Loucy (cell line): ENCODE results near the gene PIK3CD.

Experiments
- H2AFZ ChIP-seq: fragments of 200-600 bp; sonication (generic); 2 replicates; pipeline ENCODE4 v1.6.0; 2016; ENCODE audit warnings: antibody characterized with exemption, mild to moderate bottlenecking, low read length, moderate library complexity
- H3F3A ChIP-seq: fragments of 200-600 bp; 2 replicates; pipeline ENCODE4 v1.6.0; 2016; ENCODE audit warnings: antibody characterized with exemption, low read depth, mild to moderate bottlenecking
- H3K27me3 ChIP-seq: fragments of 200-600 bp; sonication (generic); 2 replicates; pipeline ENCODE4 v1.6.1; 2014; ENCODE audit warnings: low read length, mild to moderate bottlenecking; ENCODE audit not compliant: insufficient read depth, poor library complexity, severe bottlenecking
- H3K36me3 ChIP-seq: fragments of 200-600 bp; sonication (generic); 2 replicates; pipeline ENCODE4 v1.6.1; 2016; ENCODE audit warnings: low read length; ENCODE audit not compliant: insufficient read depth
- H3K4me1 ChIP-seq: fragments of 200-600 bp; sonication (generic); 2 replicates; pipeline ENCODE4 v1.5.1; 2014; ENCODE audit warnings: low read length, mild to moderate bottlenecking; ENCODE audit not compliant: insufficient read depth, poor library complexity, severe bottlenecking
- H3K4me2 ChIP-seq: fragments of 200-600 bp; sonication (generic); 2 replicates; pipeline ENCODE4 v1.6.0; 2014; ENCODE audit warnings: antibody characterized with exemption, low read length, low read depth, mild to moderate bottlenecking; ENCODE audit not compliant: poor library complexity, severe bottlenecking
- H3K4me3 ChIP-seq: fragments of 200-600 bp; sonication (generic); 2 replicates; pipeline ENCODE4 v1.5.1; 2014; ENCODE audit warnings: low read length, mild to moderate bottlenecking, mixed read lengths; ENCODE audit not compliant: poor library complexity, severe bottlenecking
- H3K79me2 ChIP-seq: fragments of 200-600 bp; sonication (generic); 2 replicates; pipeline ENCODE4 v1.6.1; 2014; ENCODE audit warnings: low read length; ENCODE audit not compliant: insufficient read depth
- H3K9ac ChIP-seq: fragments of 200-600 bp; sonication (generic); 2 replicates; pipeline ENCODE4 v1.6.0; 2014; ENCODE audit warnings: mild to moderate bottlenecking, low read depth, low read length, moderate library complexity; ENCODE audit not compliant: poor library complexity, severe bottlenecking
- H3K9me2 ChIP-seq: fragments of 200-600 bp; sonication (generic); replicated peaks from 2 replicates; pipeline ENCODE4 v1.6.1; 2016; ENCODE audit warnings: low read depth, low read length, mixed read lengths
- H3K9me3 ChIP-seq: fragments of 200-600 bp; sonication (generic); 2 replicates; pipeline ENCODE4 v1.6.1; 2014; ENCODE audit warnings: mild to moderate bottlenecking, antibody characterized with exemption, low read length, low read depth; ENCODE audit not compliant: insufficient read depth
- H4K20me1 ChIP-seq: fragments of 200-600 bp; sonication (generic); 2 replicates; pipeline ENCODE4 v1.6.0; 2014; ENCODE audit warnings: antibody characterized with exemption, low read length, mild to moderate bottlenecking; ENCODE audit not compliant: insufficient read depth, poor library complexity, severe bottlenecking
- EZH2phosphoT487 ChIP-seq: fragments of 200-600 bp; IDR thresholded peaks from 2 replicates; pipeline ENCODE4 v1.6.1; 2018; ENCODE audit warnings: antibody characterized with exemption, mild to moderate bottlenecking, moderate library complexity, borderline replicate concordance
- TF ChIP-seq, protein P1 (sequence below): fragments of 200-600 bp; sonication (generic); conservative IDR thresholded peaks from 2 replicates; pipeline ENCODE4 v1.5.1; 2014; ENCODE audit warnings: mild to moderate bottlenecking, antibody characterized with exemption, low read length

Gene PIK3CD

DNA sequence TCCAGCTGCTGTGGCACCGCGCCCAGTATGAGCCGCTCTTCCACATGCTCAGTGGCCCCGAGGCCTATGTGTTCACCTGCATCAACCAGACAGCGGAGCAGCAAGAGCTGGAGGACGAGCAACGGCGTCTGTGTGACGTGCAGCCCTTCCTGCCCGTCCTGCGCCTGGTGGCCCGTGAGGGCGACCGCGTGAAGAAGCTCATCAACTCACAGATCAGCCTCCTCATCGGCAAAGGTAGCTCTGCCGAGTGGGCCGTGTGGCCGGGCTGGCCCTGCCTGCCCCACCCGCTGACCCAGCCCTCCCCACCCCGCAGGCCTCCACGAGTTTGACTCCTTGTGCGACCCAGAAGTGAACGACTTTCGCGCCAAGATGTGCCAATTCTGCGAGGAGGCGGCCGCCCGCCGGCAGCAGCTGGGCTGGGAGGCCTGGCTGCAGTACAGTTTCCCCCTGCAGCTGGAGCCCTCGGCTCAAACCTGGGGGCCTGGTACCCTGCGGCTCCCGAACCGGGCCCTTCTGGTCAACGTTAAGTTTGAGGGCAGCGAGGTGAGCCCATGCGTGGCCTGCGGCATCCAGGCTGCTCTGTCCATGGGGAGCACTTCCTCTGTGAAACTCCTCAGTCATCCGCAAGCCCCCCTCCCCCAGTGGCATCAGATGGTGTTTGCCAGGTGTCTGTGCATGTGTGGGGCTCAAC, 64.2 kb downstream of the PIK3CD start:
- Histone ChIP-seq H3K9ac (no peak overlapping the region), H3K79me2 (peaks cover 14% of the 10 kb centered on the region; the same call in 1 of the 2 replicates), H3K4me2 (peak overlapping the region; percentile 95), H3K4me3 (no peak overlapping the region), H3K9me2 (no peaks in the 10 kb centered on the region), H4K20me1 (no peaks in the 10 kb centered on the region), H2AFZ (no peak overlapping the region), H3K36me3 (no peaks in the 10 kb centered on the region), H3K9me3 (no peaks in the 10 kb centered on the region), H3F3A (no peaks in the 10 kb centered on the region), H3K4me1 (peaks cover 10% of the 10 kb centered on the region), H3K27me3 (no peaks in the 10 kb centered on the region)
- TF ChIP-seq EZH2phosphoT487, result no peak
- TF ChIP-seq, protein P1, sequence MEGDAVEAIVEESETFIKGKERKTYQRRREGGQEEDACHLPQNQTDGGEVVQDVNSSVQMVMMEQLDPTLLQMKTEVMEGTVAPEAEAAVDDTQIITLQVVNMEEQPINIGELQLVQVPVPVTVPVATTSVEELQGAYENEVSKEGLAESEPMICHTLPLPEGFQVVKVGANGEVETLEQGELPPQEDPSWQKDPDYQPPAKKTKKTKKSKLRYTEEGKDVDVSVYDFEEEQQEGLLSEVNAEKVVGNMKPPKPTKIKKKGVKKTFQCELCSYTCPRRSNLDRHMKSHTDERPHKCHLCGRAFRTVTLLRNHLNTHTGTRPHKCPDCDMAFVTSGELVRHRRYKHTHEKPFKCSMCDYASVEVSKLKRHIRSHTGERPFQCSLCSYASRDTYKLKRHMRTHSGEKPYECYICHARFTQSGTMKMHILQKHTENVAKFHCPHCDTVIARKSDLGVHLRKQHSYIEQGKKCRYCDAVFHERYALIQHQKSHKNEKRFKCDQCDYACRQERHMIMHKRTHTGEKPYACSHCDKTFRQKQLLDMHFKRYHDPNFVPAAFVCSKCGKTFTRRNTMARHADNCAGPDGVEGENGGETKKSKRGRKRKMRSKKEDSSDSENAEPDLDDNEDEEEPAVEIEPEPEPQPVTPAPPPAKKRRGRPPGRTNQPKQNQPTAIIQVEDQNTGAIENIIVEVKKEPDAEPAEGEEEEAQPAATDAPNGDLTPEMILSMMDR, result no peak

DNA sequence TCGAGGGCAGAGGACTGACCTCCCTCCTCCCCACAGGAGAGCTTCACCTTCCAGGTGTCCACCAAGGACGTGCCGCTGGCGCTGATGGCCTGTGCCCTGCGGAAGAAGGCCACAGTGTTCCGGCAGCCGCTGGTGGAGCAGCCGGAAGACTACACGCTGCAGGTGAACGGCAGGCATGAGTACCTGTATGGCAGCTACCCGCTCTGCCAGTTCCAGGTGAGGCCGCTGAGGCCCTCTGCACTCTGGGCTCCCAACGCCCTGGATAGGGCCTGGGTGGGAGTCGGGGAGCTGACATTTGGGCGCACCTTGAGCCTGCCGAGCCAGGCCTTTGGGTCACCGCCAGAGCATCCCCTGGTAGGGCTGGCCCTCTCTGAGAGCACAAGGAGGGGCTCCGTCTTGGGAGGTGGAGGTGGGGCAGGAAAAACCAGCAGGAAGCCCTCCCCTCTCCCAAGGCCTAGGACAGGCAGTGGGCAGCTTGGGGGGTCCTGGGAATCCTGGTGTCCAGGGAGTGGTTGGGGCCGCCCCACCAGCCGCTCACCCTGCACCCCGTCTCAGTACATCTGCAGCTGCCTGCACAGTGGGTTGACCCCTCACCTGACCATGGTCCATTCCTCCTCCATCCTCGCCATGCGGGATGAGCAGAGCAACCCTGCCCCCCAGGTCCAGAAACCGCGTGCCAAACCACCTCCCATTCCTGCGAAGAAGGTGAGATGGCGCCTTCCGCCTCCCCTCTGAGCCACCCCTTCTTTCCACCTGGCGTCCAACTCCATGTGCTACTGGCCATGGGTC, 65.1 kb downstream of the PIK3CD start:
- H3K79me2 ChIP-seq, result peaks cover 14% of the 10 kb centered on the region; the same call in 1 of the 2 replicates
- H3K9me3 ChIP-seq, result no peaks in the 10 kb centered on the region
- H2AFZ ChIP-seq, result no peak overlapping the region; the same call in 1 of the 2 replicates
- H4K20me1 ChIP-seq, result no peaks in the 10 kb centered on the region
- peak overlapping the region; percentile 95 for H3K4me2 ChIP-seq
- H3K9me2 ChIP-seq, result no peaks in the 10 kb centered on the region
- H3K27me3 ChIP-seq, result no peaks in the 10 kb centered on the region
- TF ChIP-seq, protein P1, result no peak
- TF ChIP-seq EZH2phosphoT487, result no peak
- H3K4me1 ChIP-seq, result peaks cover 13% of the 10 kb centered on the region
- peak overlapping the region; percentile 78 for H3K4me3 ChIP-seq
- peak overlapping the region; percentile 89 for H3K9ac ChIP-seq
- no peaks in the 10 kb centered on the region for H3F3A ChIP-seq
- H3K36me3 ChIP-seq, result no peaks in the 10 kb centered on the region

DNA sequence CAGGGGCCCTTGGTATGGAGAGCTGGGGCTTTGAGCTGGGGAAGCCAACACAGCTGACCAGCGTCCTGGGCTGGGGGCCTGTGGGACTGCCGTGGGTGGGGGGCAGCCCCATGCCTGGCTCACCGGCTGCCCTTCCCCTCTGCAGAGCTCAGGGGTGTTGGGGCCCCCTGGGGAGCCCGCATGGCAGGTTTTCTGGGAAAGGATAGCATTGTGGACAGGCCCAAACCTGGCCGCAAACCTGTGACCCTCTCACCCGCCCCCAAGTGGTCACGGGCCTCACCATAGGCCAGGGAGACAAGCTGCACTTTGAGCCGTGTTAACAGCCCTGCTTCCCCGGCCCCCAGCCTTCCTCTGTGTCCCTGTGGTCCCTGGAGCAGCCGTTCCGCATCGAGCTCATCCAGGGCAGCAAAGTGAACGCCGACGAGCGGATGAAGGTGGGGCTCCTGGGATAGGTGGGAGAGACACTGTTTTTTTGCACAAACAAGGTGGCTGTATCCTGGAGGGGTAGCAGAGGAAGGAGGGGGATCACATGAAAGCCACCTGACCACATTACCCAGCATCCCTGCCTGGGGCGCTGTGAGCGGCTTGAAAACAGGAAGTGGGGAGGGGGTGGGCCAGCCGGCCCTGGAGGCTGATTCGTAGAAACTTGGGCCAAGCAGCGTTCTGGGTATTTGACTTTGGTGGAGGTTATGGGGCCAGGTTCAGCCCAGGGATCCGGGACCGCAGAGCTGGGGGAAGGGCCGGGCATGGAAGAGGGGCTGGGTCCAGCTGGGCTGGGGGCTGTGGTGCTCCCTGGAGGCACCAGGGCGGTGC, 65.9 kb downstream of the PIK3CD start:
- Histone ChIP-seq H3K9ac (peak overlapping the region; percentile 89), H3K4me3 (peak overlapping the region; percentile 78)

More for the DNA sequence above, 65.9 kb downstream of the PIK3CD start:
- Histone ChIP-seq H3F3A (no peaks in the 10 kb centered on the region), H2AFZ (peak overlapping the region; percentile 75), H3K36me3 (no peaks in the 10 kb centered on the region), H3K27me3 (no peaks in the 10 kb centered on the region), H3K4me2 (peak overlapping the region; percentile 95), H4K20me1 (no peaks in the 10 kb centered on the region), H3K9me2 (no peaks in the 10 kb centered on the region), H3K79me2 (peaks cover 14% of the 10 kb centered on the region; the same call in 1 of the 2 replicates), H3K4me1 (peaks cover 14% of the 10 kb centered on the region), H3K9me3 (no peaks in the 10 kb centered on the region)
- TF ChIP-seq, protein P1, result no peak; the same call in 1 of the 2 replicates
- no peak for TF ChIP-seq EZH2phosphoT487
